HG02973 (cell line): ENCODE data around the gene IMP4.

Source experiments
- ATAC-seq: cut with Tn5 transposase; IDR thresholded peaks from one replicate; pipeline ENCODE4 v1.9.1; 2021; ENCODE audit warnings: moderate library complexity; ENCODE audit not compliant: unreplicated experiment

IMP4 gene

DNA sequence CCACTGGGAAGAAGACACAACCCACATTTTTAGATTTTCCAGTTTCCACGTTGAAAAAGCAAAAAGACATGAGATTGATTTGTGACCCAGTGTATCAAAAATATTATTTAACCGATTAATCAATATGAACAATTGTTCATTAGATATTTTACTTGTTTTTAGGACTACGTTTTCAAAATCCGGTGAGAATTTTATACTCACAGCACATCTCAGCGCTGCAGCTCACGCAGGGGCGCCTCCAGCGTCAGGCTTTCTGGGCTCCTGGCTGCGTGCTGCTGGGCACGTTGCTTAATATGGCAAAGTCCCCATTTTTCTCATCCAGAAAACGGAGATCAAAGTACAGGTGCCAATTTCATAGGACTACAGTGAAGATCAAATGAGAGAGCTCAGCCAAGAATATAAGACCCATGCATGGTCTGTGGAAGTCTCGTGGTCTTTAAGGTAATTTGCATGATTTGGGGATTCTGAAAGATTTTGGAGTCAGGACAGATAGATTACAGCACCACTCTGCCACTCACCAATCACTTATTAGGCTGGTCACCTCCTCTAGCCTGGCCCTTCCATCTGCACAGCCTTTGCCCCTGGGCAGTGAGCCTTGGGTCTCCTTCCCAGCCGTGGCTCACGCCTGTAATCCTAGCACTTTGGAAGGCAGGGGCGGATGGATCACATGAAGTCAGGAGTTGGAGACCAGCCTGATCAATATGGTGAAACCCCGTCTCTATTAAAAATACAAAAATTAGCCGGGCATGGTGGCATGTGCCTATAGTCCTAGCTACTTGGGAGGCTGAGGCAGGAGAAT, 49.4 kb downstream of the IMP4 start:
- ATAC-seq = no peak

DNA sequence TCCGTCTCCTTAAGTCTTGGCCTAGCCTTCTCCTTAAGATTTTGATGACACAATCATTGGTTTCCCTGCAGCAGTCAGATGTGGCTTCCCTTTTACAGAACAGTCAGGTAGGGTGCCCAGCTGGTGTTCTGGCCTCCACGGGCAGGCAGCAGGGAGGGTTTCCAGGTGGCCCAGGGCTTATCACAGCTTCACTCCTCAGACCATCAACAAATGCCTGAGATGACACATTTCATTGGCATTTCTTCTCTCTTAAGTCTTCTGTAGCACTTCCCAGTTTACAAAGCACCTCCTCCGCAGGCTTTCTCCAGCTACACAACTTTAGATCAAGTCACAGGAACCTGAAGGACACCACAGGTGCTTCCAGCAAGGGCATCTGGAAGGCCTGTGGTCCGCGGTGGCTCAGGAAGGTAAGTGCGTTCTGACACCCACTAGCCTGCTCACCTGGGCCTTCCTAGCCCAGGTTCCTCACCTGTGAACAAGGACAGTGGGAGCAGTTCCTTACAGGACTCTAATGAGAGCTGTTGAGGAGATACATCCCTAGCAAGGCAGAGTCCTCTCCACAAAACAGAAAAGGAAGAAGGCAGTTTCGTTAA, 50.7 kb downstream of the IMP4 start:
- no peak for ATAC-seq
